Neural crest cell (in vitro differentiated cells): Measurements from ENCODE around the gene RIMBP2. TPM values are rescaled to one million over a fixed set of nuclear protein-coding genes. Genes with fewer than 3 reads are reported as not detected.

ENCODE experiments used
- DNase-seq: peaks from one replicate; pipeline ENCODE4 v3.0.0; 2021; ENCODE audit warnings: low read depth, mixed read lengths, low spot score
- H3K27ac Mint-ChIP-seq: one replicate; pipeline ENCODE4 v1.8.0; 2021; ENCODE audit warnings: mild to moderate bottlenecking, mixed read lengths; ENCODE audit not compliant: unreplicated experiment
- H3K27me3 Mint-ChIP-seq: 2 replicates; pipeline ENCODE4 v1.8.0; 2021; ENCODE audit warnings: low read depth, mild to moderate bottlenecking, mixed read lengths
- H3K36me3 Mint-ChIP-seq: 2 replicates; pipeline ENCODE4 v1.8.0; 2021; ENCODE audit warnings: low read depth, mild to moderate bottlenecking, mixed read lengths
- H3K4me1 Mint-ChIP-seq: 2 replicates; pipeline ENCODE4 v1.8.0; 2021; ENCODE audit warnings: mixed read lengths
- H3K4me3 Mint-ChIP-seq: one replicate; pipeline ENCODE4 v1.8.0; 2021; ENCODE audit warnings: mild to moderate bottlenecking, mixed read lengths
- H3K9me3 Mint-ChIP-seq: 2 replicates; pipeline ENCODE4 v1.8.0; 2021; ENCODE audit warnings: mixed read lengths
- total RNA-seq: library from RNA; stranded (reverse); gene quantifications from 2 replicates; pipeline ENCODE4 v1.2.1, GENCODE V29; 2021
- TF ChIP-seq, protein P1 (sequence below): fragments of 200-600 bp; sonication (generic); conservative IDR thresholded peaks from 2 replicates; pipeline ENCODE4 v1.5.0; 2021; ENCODE audit warnings: antibody characterized with exemption, mild to moderate bottlenecking

The RIMBP2 gene
- total RNA-seq, 1 donor from 2014 or later: 5.9 TPM

DNA sequence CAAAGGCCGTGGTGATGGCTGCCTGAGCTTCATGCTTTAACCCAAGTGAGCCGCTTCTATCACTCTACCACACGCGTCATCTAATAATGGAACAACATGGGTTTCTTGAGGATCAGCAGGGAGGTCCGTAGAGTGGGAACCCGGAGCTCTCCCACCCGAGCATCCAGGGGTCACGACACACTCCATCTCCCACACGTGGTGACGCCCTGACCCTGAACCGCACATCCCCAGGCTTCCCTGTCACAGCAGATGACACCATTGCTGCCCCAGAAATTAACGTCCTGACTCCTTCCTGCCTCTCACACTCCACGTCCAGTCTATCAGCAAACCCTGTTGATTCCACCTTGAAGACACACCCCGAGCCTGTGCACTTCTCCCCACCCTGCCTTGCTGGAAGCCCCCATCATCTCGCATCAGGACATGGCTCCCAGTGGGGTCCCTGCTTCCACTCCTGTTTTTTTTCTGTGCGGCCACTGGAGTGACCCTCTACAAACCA is 215.2 kb downstream of the RIMBP2 start:
- Mint-ChIP-seq H3K27ac (no peak overlapping the region), H3K4me1 (peaks cover 4% of the 10 kb centered on the region), H3K4me3 (no peak overlapping the region), H3K9me3 (no peaks in the 10 kb centered on the region), H3K27me3 (no peaks in the 10 kb centered on the region), H3K36me3 (no peaks in the 10 kb centered on the region)
- TF ChIP-seq, protein P1, sequence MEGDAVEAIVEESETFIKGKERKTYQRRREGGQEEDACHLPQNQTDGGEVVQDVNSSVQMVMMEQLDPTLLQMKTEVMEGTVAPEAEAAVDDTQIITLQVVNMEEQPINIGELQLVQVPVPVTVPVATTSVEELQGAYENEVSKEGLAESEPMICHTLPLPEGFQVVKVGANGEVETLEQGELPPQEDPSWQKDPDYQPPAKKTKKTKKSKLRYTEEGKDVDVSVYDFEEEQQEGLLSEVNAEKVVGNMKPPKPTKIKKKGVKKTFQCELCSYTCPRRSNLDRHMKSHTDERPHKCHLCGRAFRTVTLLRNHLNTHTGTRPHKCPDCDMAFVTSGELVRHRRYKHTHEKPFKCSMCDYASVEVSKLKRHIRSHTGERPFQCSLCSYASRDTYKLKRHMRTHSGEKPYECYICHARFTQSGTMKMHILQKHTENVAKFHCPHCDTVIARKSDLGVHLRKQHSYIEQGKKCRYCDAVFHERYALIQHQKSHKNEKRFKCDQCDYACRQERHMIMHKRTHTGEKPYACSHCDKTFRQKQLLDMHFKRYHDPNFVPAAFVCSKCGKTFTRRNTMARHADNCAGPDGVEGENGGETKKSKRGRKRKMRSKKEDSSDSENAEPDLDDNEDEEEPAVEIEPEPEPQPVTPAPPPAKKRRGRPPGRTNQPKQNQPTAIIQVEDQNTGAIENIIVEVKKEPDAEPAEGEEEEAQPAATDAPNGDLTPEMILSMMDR: no peak
- no peak for DNase-seq

DNA sequence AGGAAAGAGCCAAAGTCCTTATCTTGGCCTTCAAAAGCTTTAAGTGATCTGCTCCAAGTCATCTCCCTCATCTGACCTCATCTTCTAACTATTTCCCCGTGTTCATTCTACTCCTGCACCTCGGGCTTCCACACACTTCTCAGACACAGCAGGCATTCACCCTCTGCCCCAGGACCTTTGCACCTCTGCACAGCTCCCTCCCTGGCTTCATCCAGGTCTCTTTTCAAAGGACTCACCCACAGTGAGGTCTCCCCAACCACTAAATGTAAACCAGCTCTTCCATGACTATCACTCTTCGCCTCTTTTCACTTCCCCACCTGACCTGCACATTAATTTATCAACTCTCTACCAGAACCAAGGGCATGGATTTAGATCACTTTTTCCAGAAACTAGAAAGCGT is 216.6 kb downstream of the RIMBP2 start:
- DNase-seq: no peak
- no peak overlapping the region for H3K27ac Mint-ChIP-seq

DNA sequence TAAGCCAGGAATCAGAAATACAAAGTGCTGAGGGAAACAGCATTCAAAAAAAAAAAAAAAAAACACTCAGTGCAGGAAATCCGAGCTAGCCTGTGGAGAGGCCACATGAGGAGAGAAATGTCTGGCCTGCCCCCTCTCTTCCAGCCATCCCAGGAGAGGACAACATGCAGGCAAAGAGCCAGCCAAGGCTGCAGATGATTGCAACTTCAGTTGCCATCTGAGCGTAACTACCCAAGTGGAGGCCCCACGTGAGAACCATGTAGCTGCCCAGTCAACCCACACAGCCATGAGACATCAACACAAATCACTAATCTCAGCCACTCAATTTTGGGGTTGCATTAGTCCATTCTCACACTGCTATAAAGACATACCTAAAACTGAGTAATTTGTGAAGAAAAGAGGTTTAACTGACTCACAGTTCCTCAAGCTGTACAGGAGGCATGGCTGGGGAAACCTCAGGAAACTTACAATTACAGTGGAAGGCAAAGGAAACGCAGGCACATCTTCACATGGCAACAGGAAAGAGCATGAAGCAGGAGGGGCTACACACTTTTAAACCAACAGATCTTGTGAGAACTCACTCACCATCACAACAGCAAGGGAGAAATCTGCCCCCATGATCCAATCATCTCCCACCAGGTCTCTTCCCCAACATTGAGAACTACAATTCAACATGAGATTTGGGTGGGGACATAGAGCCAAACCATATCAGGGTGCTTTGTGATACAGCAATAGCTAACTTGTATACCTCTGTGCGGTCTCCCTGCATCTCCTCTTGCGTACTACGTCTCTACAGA is 217.3 kb downstream of the RIMBP2 start:
- Mint-ChIP-seq H3K27ac (no peak overlapping the region), H3K9me3 (no peaks in the 10 kb centered on the region), H3K4me3 (no peak overlapping the region), H3K4me1 (no peaks in the 10 kb centered on the region), H3K36me3 (no peaks in the 10 kb centered on the region), H3K27me3 (no peaks in the 10 kb centered on the region)
- TF ChIP-seq, protein P1: no peak
- DNase-seq: no peak

More for the DNA sequence above, 216.6 kb downstream of the RIMBP2 start:
- no peak overlapping the region for H3K4me3 Mint-ChIP-seq
- peaks cover 4% of the 10 kb centered on the region for H3K4me1 Mint-ChIP-seq
- H3K27me3 Mint-ChIP-seq: no peaks in the 10 kb centered on the region
- no peaks in the 10 kb centered on the region for H3K36me3 Mint-ChIP-seq
- no peaks in the 10 kb centered on the region for H3K9me3 Mint-ChIP-seq
- TF ChIP-seq, protein P1: no peak

DNA sequence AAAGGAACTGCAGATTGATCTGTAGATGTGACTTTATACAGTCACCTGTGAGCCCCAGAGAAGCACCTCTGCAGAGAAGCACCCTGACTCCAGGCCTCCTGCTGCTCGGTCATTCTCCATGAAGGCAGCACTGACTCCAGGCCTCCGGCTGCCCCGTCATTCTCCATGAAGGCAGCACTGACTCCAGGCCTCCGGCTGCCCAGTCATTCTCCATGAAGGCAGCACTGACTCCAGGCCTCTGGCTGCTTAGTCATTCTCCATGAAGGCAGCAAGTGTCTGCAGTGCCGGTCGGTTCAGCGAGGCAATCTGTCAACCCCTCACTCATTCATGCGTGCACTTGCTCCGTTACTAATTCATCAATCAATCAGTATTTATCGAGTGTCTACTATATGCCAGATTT is 218.1 kb downstream of the RIMBP2 start:
- Mint-ChIP-seq H3K27ac (no peak overlapping the region), H3K27me3 (no peaks in the 10 kb centered on the region), H3K36me3 (no peaks in the 10 kb centered on the region), H3K4me1 (no peaks in the 10 kb centered on the region), H3K9me3 (no peaks in the 10 kb centered on the region), H3K4me3 (no peak overlapping the region)
- TF ChIP-seq, protein P1: no peak
- DNase-seq: no peak

DNA sequence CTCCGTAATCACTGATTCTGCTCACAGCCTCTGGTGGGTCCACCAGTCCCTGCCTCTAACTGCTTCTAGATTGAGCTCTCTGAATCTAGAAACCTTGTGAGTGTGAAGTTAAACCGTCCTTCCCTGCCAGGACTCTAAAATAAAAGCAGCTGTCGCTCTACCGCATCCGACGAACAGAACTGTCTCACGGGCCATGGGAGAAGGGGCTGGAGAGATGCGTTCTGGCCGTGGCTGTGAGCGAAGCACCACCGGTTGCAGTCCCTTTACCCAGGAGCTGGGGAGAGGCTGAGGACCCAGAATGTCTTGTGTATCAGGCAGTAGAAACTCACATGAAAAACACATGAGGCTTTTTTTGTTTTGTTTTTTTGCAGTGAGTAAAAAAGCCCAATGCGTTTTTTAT is 218.8 kb downstream of the RIMBP2 start:
- H3K9me3 Mint-ChIP-seq: no peaks in the 10 kb centered on the region
- DNase-seq: no peak
- H3K27me3 Mint-ChIP-seq: no peaks in the 10 kb centered on the region
- H3K27ac Mint-ChIP-seq: no peak overlapping the region
- peaks cover under 1% of the 10 kb centered on the region for H3K4me1 Mint-ChIP-seq
- no peaks in the 10 kb centered on the region for H3K36me3 Mint-ChIP-seq
- TF ChIP-seq, protein P1: no peak
- H3K4me3 Mint-ChIP-seq: no peak overlapping the region
